SH-SY5Y (cell line): ENCODE results near the gene TRABD2A.

Experiments used
- GATA2 ChIP-seq: IDR thresholded peaks from 2 replicates; pipeline ENCODE4 v1.6.1; 2011; ENCODE audit warnings: mild to moderate bottlenecking, low read depth, low read length
- GATA3 ChIP-seq: IDR thresholded peaks from 2 replicates; pipeline ENCODE4 v1.6.1; 2011; ENCODE audit warnings: low read depth, mild to moderate bottlenecking, low read length, moderate library complexity

The TRABD2A gene

GRCh38 chr2:84805250-84805958, 75.5 kb downstream of the TRABD2A start:
- TF ChIP-seq GATA2 (no peak), GATA3 (no peak)

GRCh38 chr2:84801811-84802210, 79.1 kb downstream of the TRABD2A start:
- TF ChIP-seq GATA3: no peak
- no peak for TF ChIP-seq GATA2

- TF ChIP-seq GATA2 (no peak), GATA3 (no peak)
Measured at GRCh38 chr2:84800194-84800805, 80.6 kb downstream of the TRABD2A start.

GRCh38 chr2:84799772-84800171, 81.1 kb downstream of the TRABD2A start:
- TF ChIP-seq GATA2: no peak

- TF ChIP-seq GATA2 (no peak), GATA3 (no peak)
Measured at GRCh38 chr2:84797271-84797670, 83.6 kb downstream of the TRABD2A start.

- no peak for TF ChIP-seq GATA2
- TF ChIP-seq GATA3: no peak
Measured at GRCh38 chr2:84796798-84797197, 84.1 kb downstream of the TRABD2A start.

- no peak for TF ChIP-seq GATA2
- TF ChIP-seq GATA3: no peak
Measured at GRCh38 chr2:84793641-84794040, 87.2 kb downstream of the TRABD2A start.

GRCh38 chr2:84792856-84793522, 87.9 kb downstream of the TRABD2A start:
- TF ChIP-seq GATA3 (no peak), GATA2 (no peak)

GRCh38 chr2:84788498-84788897, 92.4 kb downstream of the TRABD2A start:
- no peak for TF ChIP-seq GATA2
- no peak for TF ChIP-seq GATA3

- no peak for TF ChIP-seq GATA3
- TF ChIP-seq GATA2: no peak
Measured at GRCh38 chr2:84788027-84788426, 92.9 kb downstream of the TRABD2A start.

GRCh38 chr2:84786601-84787000, 94.3 kb downstream of the TRABD2A start:
- no peak for TF ChIP-seq GATA2
- TF ChIP-seq GATA3: no peak

GRCh38 chr2:84785950-84786349, 94.9 kb downstream of the TRABD2A start:
- TF ChIP-seq GATA3 (no peak), GATA2 (no peak)

GRCh38 chr2:84782717-84783442, 98.0 kb downstream of the TRABD2A start:
- TF ChIP-seq GATA2 (no peak), GATA3 (no peak)

GRCh38 chr2:84781942-84782716, 98.8 kb downstream of the TRABD2A start:
- TF ChIP-seq GATA2: no peak
- TF ChIP-seq GATA3: no peak

GRCh38 chr2:84779781-84780180, 101.1 kb downstream of the TRABD2A start:
- TF ChIP-seq GATA3: no peak
- TF ChIP-seq GATA2: no peak
